ENCODE data around the gene KIFC1.

GRCh38 chr6:33343953-33344611, 47.5 kb upstream of the KIFC1 start:
- TF ChIP-seq CTCF (conservative IDR thresholded peaks at IDR 0.05) (no peak), ZFX (IDR thresholded peaks at IDR 0.05) (no peak)
